AG09319 (cell line): ENCODE results near the gene GORASP2.
"Not testable (repeated sequence)": the region's sequence is repeated elsewhere in the genome, so short reads cannot be mapped to it uniquely, and the experiment has no call there.

Source experiments
- DNase-seq: peaks from one replicate; pipeline ENCODE4 v3.0.0-alpha.2; 2010; ENCODE audit warnings: low read depth; ENCODE audit errors: extremely low read depth
- CTCF ChIP-seq: IDR thresholded peaks from 2 replicates; pipeline ENCODE4 v1.5.1; 2011; ENCODE audit warnings: low read depth, mild to moderate bottlenecking, inconsistent platforms, low read length, moderate library complexity

GORASP2 gene

GRCh38 chr2:170911314-170911889, 17.7 kb upstream of the GORASP2 start:
- TF ChIP-seq CTCF: no peak
- no peak for DNase-seq

GRCh38 chr2:170914994-170915666, 13.9 kb upstream of the GORASP2 start:
- DNase-seq: not testable (repeated sequence)

- no peak for TF ChIP-seq CTCF
- no peak for DNase-seq
These were observed 11.7 kb upstream of the GORASP2 start for GRCh38 chr2:170917219-170917913.

- TF ChIP-seq CTCF: no peak
- no peak for DNase-seq
These were observed 11.1 kb upstream of the GORASP2 start for GRCh38 chr2:170917957-170918356.

GRCh38 chr2:170921873-170922272, 7.2 kb upstream of the GORASP2 start:
- not testable (repeated sequence) for DNase-seq

- DNase-seq: no peak
These were observed 6.2 kb upstream of the GORASP2 start for GRCh38 chr2:170922634-170923494.

GRCh38 chr2:170923799-170924198, 5.3 kb upstream of the GORASP2 start:
- no peak for DNase-seq

More at GRCh38 chr2:170922634-170923494, 6.2 kb upstream of the GORASP2 start:
- TF ChIP-seq CTCF: no peak

More at GRCh38 chr2:170923799-170924198, 5.3 kb upstream of the GORASP2 start:
- TF ChIP-seq CTCF: no peak
